B cell (primary cell): ENCODE results near the gene GRIP1.

ENCODE experiments used
- EZH2 ChIP-seq: IDR thresholded peaks from 2 replicates; pipeline ENCODE4 v1.6.1; 2012; ENCODE audit warnings: borderline replicate concordance, low read depth, mild to moderate bottlenecking, moderate library complexity, low read length; ENCODE audit not compliant: insufficient read depth, poor library complexity, severe bottlenecking
- TF ChIP-seq, protein P1 (sequence below): fragments of 200-600 bp; IDR thresholded peaks from one replicate; pipeline ENCODE4 v1.8.0; 2022; ENCODE audit warnings: antibody characterized with exemption, mild to moderate bottlenecking

DNA sequence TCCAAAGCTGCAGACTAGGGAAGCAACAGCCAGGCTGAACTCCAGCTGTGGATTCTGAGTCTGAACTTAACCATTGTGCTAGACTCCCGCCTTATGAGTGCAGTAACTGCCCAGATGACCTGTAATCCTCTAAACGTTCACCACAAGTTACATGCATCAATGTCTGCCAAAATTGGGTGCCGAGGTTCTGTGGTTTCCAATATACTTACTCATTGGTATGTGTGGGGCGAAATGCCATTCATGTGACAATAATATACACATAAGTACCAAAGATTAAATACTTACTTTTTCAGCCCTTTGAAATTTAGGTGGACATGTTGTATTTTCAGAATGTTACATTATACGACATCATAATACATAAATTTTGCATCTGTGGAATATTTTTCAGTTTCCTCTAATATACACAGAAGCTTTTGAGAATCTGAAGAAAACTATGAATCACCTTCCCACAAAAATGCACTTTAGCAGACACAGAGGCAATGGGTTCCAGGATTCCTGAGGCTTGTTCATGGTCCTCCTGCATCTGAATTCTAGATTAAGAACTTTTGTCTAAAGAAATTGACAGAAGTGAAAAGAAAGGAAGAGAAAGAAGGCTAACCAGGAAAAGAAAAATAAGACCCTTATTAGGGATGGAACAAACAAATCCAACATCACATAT lies 31.7 kb downstream of the GRIP1 start:
- TF ChIP-seq EZH2: no peak
- TF ChIP-seq, protein P1, sequence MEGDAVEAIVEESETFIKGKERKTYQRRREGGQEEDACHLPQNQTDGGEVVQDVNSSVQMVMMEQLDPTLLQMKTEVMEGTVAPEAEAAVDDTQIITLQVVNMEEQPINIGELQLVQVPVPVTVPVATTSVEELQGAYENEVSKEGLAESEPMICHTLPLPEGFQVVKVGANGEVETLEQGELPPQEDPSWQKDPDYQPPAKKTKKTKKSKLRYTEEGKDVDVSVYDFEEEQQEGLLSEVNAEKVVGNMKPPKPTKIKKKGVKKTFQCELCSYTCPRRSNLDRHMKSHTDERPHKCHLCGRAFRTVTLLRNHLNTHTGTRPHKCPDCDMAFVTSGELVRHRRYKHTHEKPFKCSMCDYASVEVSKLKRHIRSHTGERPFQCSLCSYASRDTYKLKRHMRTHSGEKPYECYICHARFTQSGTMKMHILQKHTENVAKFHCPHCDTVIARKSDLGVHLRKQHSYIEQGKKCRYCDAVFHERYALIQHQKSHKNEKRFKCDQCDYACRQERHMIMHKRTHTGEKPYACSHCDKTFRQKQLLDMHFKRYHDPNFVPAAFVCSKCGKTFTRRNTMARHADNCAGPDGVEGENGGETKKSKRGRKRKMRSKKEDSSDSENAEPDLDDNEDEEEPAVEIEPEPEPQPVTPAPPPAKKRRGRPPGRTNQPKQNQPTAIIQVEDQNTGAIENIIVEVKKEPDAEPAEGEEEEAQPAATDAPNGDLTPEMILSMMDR: no peak
